SU-DHL-6 (cell line): Measurements from ENCODE around the gene KCTD17.

Experiments
- H2AFZ ChIP-seq: fragments of 200-600 bp; sonication (generic); 2 replicates; pipeline ENCODE4 v1.6.1; 2014; ENCODE audit warnings: low read depth, mild to moderate bottlenecking, moderate library complexity, mixed read lengths, antibody characterized with exemption, low read length; ENCODE audit not compliant: severe bottlenecking
- H3F3A ChIP-seq: fragments of 200-600 bp; shearing (Covaris generic); 2 replicates; pipeline ENCODE4 v1.6.0; 2016; ENCODE audit warnings: antibody characterized with exemption, mild to moderate bottlenecking; ENCODE audit not compliant: insufficient read depth
- H3K27ac ChIP-seq: fragments of 200-600 bp; sonication (generic); 2 replicates; pipeline ENCODE4 v1.5.1; 2016; ENCODE audit warnings: low read depth, mild to moderate bottlenecking, low read length, moderate library complexity, mixed read lengths
- H3K27me3 ChIP-seq: fragments of 200-600 bp; sonication (generic), shearing (Covaris generic); 2 replicates; pipeline ENCODE4 v1.6.0; 2014; ENCODE audit warnings: mild to moderate bottlenecking, low read length
- H3K36me3 ChIP-seq: fragments of 200-600 bp; sonication (generic); 2 replicates; pipeline ENCODE4 v1.6.1; 2014; ENCODE audit warnings: mild to moderate bottlenecking, low read length, mixed read lengths
- H3K4me2 ChIP-seq: fragments of 300-600, 200-600 bp; shearing (Covaris generic), sonication (generic); 2 replicates; pipeline ENCODE4 v1.6.0; 2014; ENCODE audit warnings: low read length, low read depth, mild to moderate bottlenecking; ENCODE audit not compliant: poor library complexity, severe bottlenecking
- H3K4me3 ChIP-seq: fragments of 200-600 bp; sonication (generic); 2 replicates; pipeline ENCODE4 v1.5.1; 2014; ENCODE audit warnings: antibody characterized with exemption, low read length, mild to moderate bottlenecking, mixed read lengths; ENCODE audit not compliant: insufficient read depth, poor library complexity, severe bottlenecking
- H3K79me2 ChIP-seq: fragments of 200-600 bp; sonication (generic); 2 replicates; pipeline ENCODE4 v1.6.1; 2014; ENCODE audit warnings: mild to moderate bottlenecking, low read length, moderate library complexity; ENCODE audit not compliant: insufficient read depth
- H3K9ac ChIP-seq: fragments of 200-600 bp; sonication (generic); 2 replicates; pipeline ENCODE4 v1.7.0; 2014; ENCODE audit warnings: mild to moderate bottlenecking, low read length
- H3K9me2 ChIP-seq: fragments of 200-600 bp; sonication (generic); replicated peaks from 2 replicates; pipeline ENCODE4 v1.6.1; 2014; ENCODE audit warnings: low read length; ENCODE audit not compliant: insufficient read depth
- H3K9me3 ChIP-seq: fragments of 200-600 bp; sonication (generic); 2 replicates; pipeline ENCODE4 v1.6.1; 2014; ENCODE audit warnings: low read length, mixed read lengths; ENCODE audit not compliant: insufficient read depth
- H4K20me1 ChIP-seq: fragments of 200-600 bp; sonication (generic); 2 replicates; pipeline ENCODE4 v1.6.1; 2014; ENCODE audit warnings: low read depth, mild to moderate bottlenecking, antibody characterized with exemption, low read length, moderate library complexity, mixed read lengths
- CTCF ChIP-seq: fragments of 200-600 bp; sonication (generic); IDR thresholded peaks from one replicate; pipeline ENCODE4 v1.5.1; 2017; ENCODE audit warnings: antibody characterized with exemption, mild to moderate bottlenecking, low read length, moderate library complexity; ENCODE audit not compliant: insufficient read depth, poor library complexity, severe bottlenecking
- EZH2phosphoT487 ChIP-seq: fragments of 200-600 bp; sonication (generic), shearing (Covaris generic); conservative IDR thresholded peaks from 2 replicates; pipeline ENCODE4 v1.6.1; 2018; ENCODE audit warnings: mild to moderate bottlenecking, antibody characterized with exemption, low read length, moderate library complexity, mixed read lengths

Gene KCTD17

GRCh38 chr22:37091994-37092393 lies 40.5 kb downstream of the KCTD17 start:
- H3F3A ChIP-seq: no peaks in the 10 kb centered on the region
- no peak overlapping the region for H3K9ac ChIP-seq
- H3K27me3 ChIP-seq: no peaks in the 10 kb centered on the region
- H3K27ac ChIP-seq: no peak overlapping the region
- no peaks in the 10 kb centered on the region for H3K9me3 ChIP-seq
- TF ChIP-seq EZH2phosphoT487 (no peak), CTCF (no peak)
- H3K4me2 ChIP-seq: no peak overlapping the region
- H3K79me2 ChIP-seq: no peaks in the 10 kb centered on the region
- no peak overlapping the region for H3K4me3 ChIP-seq
- no peaks in the 10 kb centered on the region for H4K20me1 ChIP-seq
- H2AFZ ChIP-seq: no peak overlapping the region
- H3K9me2 ChIP-seq: no peaks in the 10 kb centered on the region
- no peaks in the 10 kb centered on the region for H3K36me3 ChIP-seq

- no peaks in the 10 kb centered on the region for H3K9me2 ChIP-seq
- no peaks in the 10 kb centered on the region for H3K27me3 ChIP-seq
- H3K79me2 ChIP-seq: no peaks in the 10 kb centered on the region
- H3K9ac ChIP-seq: no peak overlapping the region
- no peaks in the 10 kb centered on the region for H3K36me3 ChIP-seq
- no peak overlapping the region for H2AFZ ChIP-seq
- H3K27ac ChIP-seq: no peak overlapping the region
- no peaks in the 10 kb centered on the region for H4K20me1 ChIP-seq
- TF ChIP-seq CTCF (no peak), EZH2phosphoT487 (no peak)
- H3K9me3 ChIP-seq: no peaks in the 10 kb centered on the region
- H3F3A ChIP-seq: no peaks in the 10 kb centered on the region
- no peak overlapping the region for H3K4me3 ChIP-seq
- H3K4me2 ChIP-seq: no peak overlapping the region
These were observed 41.5 kb downstream of the KCTD17 start for GRCh38 chr22:37092997-37093396.

GRCh38 chr22:37094239-37094638 lies 42.7 kb downstream of the KCTD17 start:
- Histone ChIP-seq H3K27me3 (no peaks in the 10 kb centered on the region), H2AFZ (no peak overlapping the region), H3K4me2 (no peak overlapping the region), H3K9ac (no peak overlapping the region), H3K9me3 (no peaks in the 10 kb centered on the region), H4K20me1 (no peaks in the 10 kb centered on the region), H3K36me3 (no peaks in the 10 kb centered on the region), H3K79me2 (no peaks in the 10 kb centered on the region), H3K9me2 (no peaks in the 10 kb centered on the region), H3F3A (no peaks in the 10 kb centered on the region), H3K4me3 (no peak overlapping the region), H3K27ac (no peak overlapping the region)
- TF ChIP-seq CTCF (no peak), EZH2phosphoT487 (no peak)
